Fibroblast of skin of right quadriceps (primary cell): Measurements from ENCODE around the gene MACROH2A2.
"Not testable (repeated sequence)": the region's sequence is repeated elsewhere in the genome, so short reads cannot be mapped to it uniquely, and the experiment has no call there.

Source experiments
- DNase-seq: peaks from one replicate; pipeline ENCODE4 v3.0.0-alpha.2; 2013

Gene MACROH2A2

DNA sequence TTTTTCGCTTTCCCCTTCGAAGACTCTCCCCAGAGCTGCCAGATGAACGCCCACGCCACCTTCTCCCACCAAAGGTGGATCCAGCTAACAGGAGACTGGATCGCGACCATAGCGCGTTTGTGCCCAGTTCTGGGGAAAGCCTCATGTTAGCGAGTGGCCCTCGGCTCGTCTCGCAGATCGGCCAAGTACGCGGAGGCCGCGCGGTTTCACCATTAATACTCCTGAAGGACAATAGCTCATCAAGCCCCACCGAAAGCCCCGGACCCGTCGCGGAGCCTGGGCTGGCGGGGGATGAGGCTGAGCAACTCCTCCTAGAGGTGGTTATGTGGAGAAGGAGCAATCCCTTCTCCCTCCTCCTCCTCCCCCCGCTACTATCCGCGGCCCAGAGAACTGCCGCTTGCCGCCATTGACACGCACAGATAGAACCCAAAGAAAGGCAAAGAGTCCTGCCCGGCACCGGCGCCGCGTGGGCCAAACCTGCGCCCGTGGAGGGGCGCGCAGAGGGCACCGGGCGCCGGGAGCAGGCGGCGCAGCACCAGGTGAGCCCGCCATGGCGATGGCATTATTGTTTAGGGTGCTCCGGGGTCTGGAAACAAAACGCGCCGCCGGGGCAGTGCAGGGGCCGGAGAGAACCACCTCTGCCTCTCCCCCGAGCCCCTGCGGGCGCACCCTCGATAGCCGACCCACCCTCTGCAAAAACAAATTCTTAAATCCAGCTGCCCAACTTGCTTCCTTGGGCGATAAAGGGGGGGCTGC, at the start of gene MACROH2A2:
MACROH2A2 (plus strand) TSS at position 385 of the 756 bp plus-strand sequence. CDS start 22,813 bp downstream, outside the sequence.
- peak; percentile 77 for DNase-seq

- no peak for DNase-seq
Measured at GRCh38 chr10:70007116-70007820, 45.4 kb upstream of the MACROH2A2 start.

DNA sequence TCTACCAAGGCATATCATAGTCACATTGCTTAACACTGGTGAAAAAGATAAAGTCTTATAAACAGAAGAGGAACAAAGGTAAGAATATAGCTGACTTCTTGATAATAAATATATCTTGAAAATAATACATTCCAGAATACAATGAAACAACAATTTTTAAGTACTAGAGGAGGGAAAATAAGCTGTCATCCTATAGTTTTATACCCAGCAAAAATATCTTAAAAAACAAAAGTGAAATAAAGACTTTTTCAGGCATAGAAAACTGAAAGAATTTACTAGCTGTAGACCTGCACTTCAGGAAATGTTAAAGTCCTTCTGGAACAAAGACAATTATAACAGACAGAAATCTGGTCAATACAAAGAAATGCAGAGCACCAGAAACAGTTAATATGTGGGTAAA, 21.4 kb upstream of the MACROH2A2 start:
- no peak for DNase-seq

- DNase-seq = no peak
Measured at GRCh38 chr10:70032667-70033289, 19.9 kb upstream of the MACROH2A2 start.

DNA sequence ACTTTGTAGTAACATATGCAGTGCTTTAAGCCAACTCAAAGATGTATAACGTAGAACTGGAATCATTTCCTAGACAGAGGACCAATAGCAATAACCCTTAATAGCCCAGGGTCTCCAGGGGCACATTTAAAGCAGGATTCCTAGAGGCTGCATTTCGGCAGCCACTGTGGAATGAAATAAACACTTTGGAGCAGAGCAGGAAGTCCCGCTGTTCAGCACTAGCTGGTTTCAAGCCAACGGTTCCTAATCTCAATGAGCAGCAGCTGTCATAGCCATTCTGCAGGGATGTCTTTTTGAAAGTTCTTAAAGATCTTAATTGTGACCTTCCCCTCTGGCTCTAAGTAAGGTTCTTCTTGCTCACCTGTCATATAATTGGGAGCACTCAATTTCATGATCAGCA, 18.4 kb upstream of the MACROH2A2 start:
- no peak for DNase-seq

GRCh38 chr10:70035531-70035930, 17.1 kb upstream of the MACROH2A2 start:
- DNase-seq = no peak

DNA sequence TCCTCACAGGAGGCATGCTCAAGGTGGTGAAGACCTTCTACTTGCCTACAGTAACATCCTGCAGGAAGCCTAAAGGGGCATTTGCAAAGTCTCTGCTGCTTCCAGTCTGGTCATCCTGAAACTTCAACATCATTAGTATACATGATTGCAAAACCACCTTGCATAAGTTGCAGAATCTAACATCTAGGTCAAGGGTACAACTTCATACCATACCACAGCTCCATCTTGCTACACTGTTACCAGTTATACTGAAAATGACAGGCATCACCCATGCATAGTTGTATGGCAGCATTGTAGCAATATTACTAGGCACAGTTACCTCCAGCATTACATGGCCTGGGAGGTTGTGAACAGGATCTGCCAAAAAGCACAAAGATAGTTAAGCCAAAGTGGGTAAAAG, 13.7 kb upstream of the MACROH2A2 start:
- DNase-seq = no peak

DNA sequence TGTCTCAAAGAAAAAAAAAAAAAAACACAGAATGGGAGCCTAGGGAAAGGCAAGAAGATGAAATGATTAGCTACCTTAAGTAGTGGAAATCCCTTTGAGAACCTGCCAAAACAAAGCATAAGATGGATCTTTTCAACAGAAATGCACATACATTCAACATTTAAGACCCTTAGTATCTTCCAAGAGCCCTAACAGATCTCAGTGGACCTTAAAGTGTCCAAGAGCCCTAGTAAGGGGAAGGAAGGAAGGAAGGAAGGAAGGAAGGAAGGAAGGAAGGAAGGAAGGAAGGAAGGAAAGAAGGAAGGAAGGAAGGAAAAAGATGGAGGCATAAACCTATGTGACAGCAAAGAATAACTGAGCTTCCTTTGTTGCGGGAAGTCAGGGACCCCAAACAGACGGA, 11.6 kb upstream of the MACROH2A2 start:
- DNase-seq = no peak

- not testable (repeated sequence) for DNase-seq
Measured at GRCh38 chr10:70041739-70042138, 10.9 kb upstream of the MACROH2A2 start.

- DNase-seq = not testable (repeated sequence)
Measured at GRCh38 chr10:70047066-70047465, 5.6 kb upstream of the MACROH2A2 start.

GRCh38 chr10:70048030-70048723, 4.5 kb upstream of the MACROH2A2 start:
- no peak for DNase-seq

- DNase-seq = no peak
Measured at GRCh38 chr10:70051848-70052247, 798 bp upstream of the MACROH2A2 start.

DNA sequence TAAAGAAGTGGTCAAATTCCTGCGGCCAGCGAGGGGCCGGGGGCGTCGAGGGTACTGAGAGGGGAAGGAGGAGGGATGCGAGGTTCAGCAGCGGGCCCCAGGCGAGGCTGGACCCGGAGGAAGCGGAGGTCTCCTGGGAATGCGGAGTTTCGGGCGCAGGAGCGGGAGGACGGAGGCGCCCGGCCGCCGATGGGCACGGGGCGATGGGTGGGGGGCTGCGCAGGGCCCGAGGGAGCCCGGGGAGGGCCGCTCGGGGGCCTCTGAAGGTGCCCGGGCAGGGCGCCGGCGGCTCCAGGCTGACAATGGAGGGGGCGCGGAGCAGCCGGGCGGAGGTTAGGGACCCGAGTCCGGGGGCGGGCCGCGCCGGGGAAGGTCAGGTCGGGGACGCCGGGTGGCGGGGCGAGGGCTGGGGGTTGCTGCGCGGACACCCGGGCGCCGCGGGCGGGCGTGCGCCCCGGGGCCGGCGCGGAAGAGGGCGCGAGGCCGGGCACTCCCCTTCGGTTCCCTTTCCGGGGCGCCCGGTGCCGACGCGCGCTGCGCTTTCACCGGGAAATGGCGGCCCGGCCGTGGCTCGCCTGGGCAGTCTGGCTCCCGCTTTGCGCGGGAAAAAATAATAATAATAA, 683 bp downstream of the MACROH2A2 start:
- DNase-seq = no peak

- DNase-seq = peak; percentile 39
Measured at GRCh38 chr10:70053841-70054288, 1.2 kb downstream of the MACROH2A2 start.

GRCh38 chr10:70054902-70055301, 2.3 kb downstream of the MACROH2A2 start:
- DNase-seq = no peak

DNA sequence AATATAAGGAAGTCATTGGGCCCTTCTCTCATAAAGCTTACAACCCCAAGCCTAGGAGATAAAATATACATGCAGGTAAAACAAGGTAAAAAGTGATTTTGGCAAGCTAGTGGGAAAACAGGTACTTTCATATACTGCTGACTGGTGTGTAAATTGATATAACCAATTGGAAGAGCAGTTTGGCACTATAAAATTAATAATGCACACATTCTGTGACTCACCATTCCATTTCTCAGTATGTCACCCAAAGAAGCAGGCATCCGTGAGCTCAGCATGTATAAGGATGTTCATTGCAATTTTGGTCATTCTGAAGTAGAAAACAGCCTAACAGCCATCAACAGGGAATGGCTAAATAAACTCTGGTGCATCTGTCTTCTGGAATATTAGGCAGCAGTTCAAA, 2.9 kb downstream of the MACROH2A2 start:
- peak; percentile 71 for DNase-seq

DNA sequence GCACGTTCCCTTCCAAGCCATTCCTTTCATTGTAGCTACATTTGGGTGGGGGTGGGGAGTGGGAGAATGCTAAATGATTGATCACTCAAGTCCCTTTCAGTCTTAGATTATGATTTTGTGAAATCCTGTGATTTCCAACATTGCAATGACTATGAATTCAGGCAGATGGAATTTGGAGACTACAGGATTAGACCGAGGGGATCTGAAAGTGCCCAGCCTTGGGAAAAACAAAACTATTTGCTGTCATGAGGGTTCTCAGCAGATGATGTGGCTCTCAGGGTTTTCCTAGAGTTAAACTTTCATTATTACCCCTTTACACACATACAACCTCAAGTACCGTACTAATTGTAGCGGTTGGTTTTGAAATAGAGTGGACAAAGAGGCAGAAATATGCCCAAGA, 4.7 kb downstream of the MACROH2A2 start:
- peak; percentile 19 for DNase-seq

- no peak for DNase-seq
Measured at GRCh38 chr10:70060389-70060788, 7.7 kb downstream of the MACROH2A2 start.

GRCh38 chr10:70063418-70064098, 10.9 kb downstream of the MACROH2A2 start:
- DNase-seq = no peak

- DNase-seq = no peak
Measured at GRCh38 chr10:70064486-70064885, 11.8 kb downstream of the MACROH2A2 start.

GRCh38 chr10:70066190-70066589, 13.5 kb downstream of the MACROH2A2 start:
- no peak for DNase-seq

DNA sequence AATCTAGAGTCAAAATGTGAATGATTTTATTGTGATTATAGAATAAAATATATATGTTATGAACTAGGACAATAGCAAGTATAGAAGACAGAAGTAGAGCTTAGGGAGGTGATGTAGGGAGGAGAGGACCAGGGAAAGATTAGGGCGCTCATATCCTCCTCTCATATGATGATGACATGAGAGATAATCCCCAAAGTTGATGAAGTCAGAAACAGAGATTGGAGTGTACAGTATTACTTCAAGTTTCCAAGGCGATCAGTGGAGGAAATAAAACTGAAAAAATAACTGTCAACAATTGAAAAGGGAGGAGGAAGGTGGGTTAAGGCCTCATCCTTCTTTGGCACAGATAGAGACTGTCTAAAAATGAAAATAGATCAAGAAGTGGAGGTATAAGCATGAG, 14.9 kb downstream of the MACROH2A2 start:
- no peak for DNase-seq
